MCF 10A (cell line): ENCODE data around the gene CEND1. TPM values are rescaled to one million over a fixed set of nuclear protein-coding genes. Genes with fewer than 3 reads are reported as not detected.

Experiments used
- BruUV-seq: library from RNA; stranded (reverse); fragments of 400-500 nt; replicated peaks from 2 replicates; lab custom pipeline; 2021; lab: Mats Ljungman, UMichigan
- CTCF ChIA-PET: fragments of 300-600 bp; sonication (Branson Sonifier 250); formaldehyde crosslinking; extraction: SDS; loops from one replicate; lab custom pipeline; 2021; ENCODE audit warnings: antibody characterized with exemption, inconsistent platforms; lab: Yijun Ruan, JAX
- POLR2A ChIA-PET: fragments of 300-600, 350-650 bp; sonication (Branson Sonifier 250); formaldehyde crosslinking; extraction: SDS; loops from one replicate; lab custom pipeline; 2020; ENCODE audit warnings: antibody characterized with exemption, inconsistent platforms; lab: Yijun Ruan, JAX
- DNase-seq: peaks from one replicate; pipeline ENCODE4 v3.0.0-alpha.2; 2018; ENCODE audit not compliant: unreplicated experiment
- H3K27ac Mint-ChIP-seq: one replicate; pipeline ENCODE4 v1.8.0; 2022; ENCODE audit warnings: mild to moderate bottlenecking, low read depth, mixed read lengths; ENCODE audit not compliant: unreplicated experiment
- H3K27me3 Mint-ChIP-seq: one replicate; pipeline ENCODE4 v1.8.0; 2022; ENCODE audit warnings: mixed read lengths; ENCODE audit not compliant: insufficient read depth, unreplicated experiment
- H3K36me3 Mint-ChIP-seq: one replicate; pipeline ENCODE4 v1.8.0; 2022; ENCODE audit warnings: mild to moderate bottlenecking, moderate library complexity, mixed read lengths; ENCODE audit not compliant: insufficient read depth, unreplicated experiment
- H3K4me1 Mint-ChIP-seq: one replicate; pipeline ENCODE4 v1.8.0; 2022; ENCODE audit warnings: mixed read lengths; ENCODE audit not compliant: insufficient read depth, unreplicated experiment
- H3K4me3 Mint-ChIP-seq: one replicate; pipeline ENCODE4 v1.8.0; 2022; ENCODE audit warnings: mild to moderate bottlenecking, moderate library complexity, mixed read lengths; ENCODE audit not compliant: unreplicated experiment
- H3K9me3 Mint-ChIP-seq: one replicate; pipeline ENCODE4 v1.8.0; 2022; ENCODE audit warnings: mixed read lengths; ENCODE audit not compliant: unreplicated experiment
- intact Hi-C: fragments of 100-400 bp; cut with micrococcal nuclease; formaldehyde crosslinking; loops from 2 replicates; pipeline ENCODE4 v1.14.1; 2022
- total RNA-seq: library from RNA; stranded (reverse); gene quantifications from 2 replicates; pipeline ENCODE4 v1.2.3, GENCODE V29; 2022
- TF ChIP-seq, protein P1 (sequence below): fragments of 200-600 bp; IDR thresholded peaks from one replicate; pipeline ENCODE4 v1.8.0; 2022; ENCODE audit warnings: antibody characterized with exemption, mild to moderate bottlenecking; ENCODE audit not compliant: unreplicated experiment

Gene CEND1
- total RNA-seq, 1 experiment from 2014 or later, result not detected

- BruUV-seq, result no TSS peak
- CTCF ChIA-PET, result no interaction called here
- Mint-ChIP-seq H3K27me3 (no peaks in the 10 kb centered on the region), H3K4me1 (peaks cover 10% of the 10 kb centered on the region), H3K27ac (no peak overlapping the region), H3K36me3 (peaks cover 18% of the 10 kb centered on the region), H3K9me3 (no peaks in the 10 kb centered on the region), H3K4me3 (peak overlapping the region; percentile 36)
- intact Hi-C loops, result no loop called here
- DNase-seq, result no peak
- TF ChIP-seq, protein P1, sequence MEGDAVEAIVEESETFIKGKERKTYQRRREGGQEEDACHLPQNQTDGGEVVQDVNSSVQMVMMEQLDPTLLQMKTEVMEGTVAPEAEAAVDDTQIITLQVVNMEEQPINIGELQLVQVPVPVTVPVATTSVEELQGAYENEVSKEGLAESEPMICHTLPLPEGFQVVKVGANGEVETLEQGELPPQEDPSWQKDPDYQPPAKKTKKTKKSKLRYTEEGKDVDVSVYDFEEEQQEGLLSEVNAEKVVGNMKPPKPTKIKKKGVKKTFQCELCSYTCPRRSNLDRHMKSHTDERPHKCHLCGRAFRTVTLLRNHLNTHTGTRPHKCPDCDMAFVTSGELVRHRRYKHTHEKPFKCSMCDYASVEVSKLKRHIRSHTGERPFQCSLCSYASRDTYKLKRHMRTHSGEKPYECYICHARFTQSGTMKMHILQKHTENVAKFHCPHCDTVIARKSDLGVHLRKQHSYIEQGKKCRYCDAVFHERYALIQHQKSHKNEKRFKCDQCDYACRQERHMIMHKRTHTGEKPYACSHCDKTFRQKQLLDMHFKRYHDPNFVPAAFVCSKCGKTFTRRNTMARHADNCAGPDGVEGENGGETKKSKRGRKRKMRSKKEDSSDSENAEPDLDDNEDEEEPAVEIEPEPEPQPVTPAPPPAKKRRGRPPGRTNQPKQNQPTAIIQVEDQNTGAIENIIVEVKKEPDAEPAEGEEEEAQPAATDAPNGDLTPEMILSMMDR, result no peak
- POLR2A ChIA-PET, result interaction anchor here (0.7 to 11.4 kb wide), 4 partner anchors 8 to 291 kb away, joined by 3 to 274 read pairs (median 3); partner anchors contain the start of genes EPS8L2, LRRC56 and PNPLA2
These were observed 38.8 kb upstream of the CEND1 start for GRCh38 chr11:828506-829175.

- Mint-ChIP-seq H3K4me1 (peaks cover 10% of the 10 kb centered on the region), H3K36me3 (peaks cover 25% of the 10 kb centered on the region), H3K9me3 (no peaks in the 10 kb centered on the region), H3K4me3 (peak within 1 kb of the TSS; percentile 36), H3K27me3 (no peaks in the 10 kb centered on the region), H3K27ac (no peak within 1 kb of the TSS)
- no peak for DNase-seq
- TF ChIP-seq, protein P1, result no peak
- BruUV-seq, result no TSS peak
- POLR2A ChIA-PET, result interaction anchor here (0.6 to 1.2 kb wide), 2 partner anchors 72 to 122 kb away, joined by 3 read pairs; partner anchors contain the start of gene EPS8L2
- CTCF ChIA-PET, result interaction anchor here (0.7 kb wide), 1 partner anchor 370 kb away, joined by 9 read pairs; no protein-coding TSS in a partner anchor
- intact Hi-C loops, result no loop called here
These were observed 38.0 kb upstream of the CEND1 start, which contains the start of gene CRACR2B for GRCh38 chr11:827897-828192. Gene CRACR2B, plus strand, starts transcription at chr11:827919. Its CDS starts 689 bp downstream, at chr11:828608.

- no peak overlapping the region for H3K27ac Mint-ChIP-seq
- peaks cover 12% of the 10 kb centered on the region for H3K4me1 Mint-ChIP-seq
- peak overlapping the region; percentile 36 for H3K4me3 Mint-ChIP-seq
- no peaks in the 10 kb centered on the region for H3K27me3 Mint-ChIP-seq
- POLR2A ChIA-PET, result interaction anchor here (0.6 to 1.2 kb wide), 3 partner anchors 71 to 169 kb away, joined by 3 read pairs; partner anchors contain the start of gene EPS8L2
- BruUV-seq, result no TSS peak
- peaks cover 31% of the 10 kb centered on the region for H3K36me3 Mint-ChIP-seq
- CTCF ChIA-PET, result interaction anchor here (0.7 kb wide), 1 partner anchor 370 kb away, joined by 9 read pairs; no protein-coding TSS in a partner anchor
- TF ChIP-seq, protein P1, result no peak
- no peak for DNase-seq
- intact Hi-C loops, result no loop called here
- no peaks in the 10 kb centered on the region for H3K9me3 Mint-ChIP-seq
These were observed 37.4 kb upstream of the CEND1 start for GRCh38 chr11:827146-827896.

GRCh38 chr11:826836-827145, 36.9 kb upstream of the CEND1 start:
- Mint-ChIP-seq H3K4me1 (peaks cover 9% of the 10 kb centered on the region), H3K4me3 (no peak overlapping the region), H3K9me3 (no peaks in the 10 kb centered on the region), H3K27ac (no peak overlapping the region), H3K36me3 (peaks cover 34% of the 10 kb centered on the region), H3K27me3 (no peaks in the 10 kb centered on the region)
- TF ChIP-seq, protein P1, result no peak
- no peak for DNase-seq
- ChIA-PET POLR2A (no interaction called here), CTCF (no interaction called here)
- intact Hi-C loops, result no loop called here
- no TSS peak for BruUV-seq
